ENCODE results near the gene LRCH4.

DNA sequence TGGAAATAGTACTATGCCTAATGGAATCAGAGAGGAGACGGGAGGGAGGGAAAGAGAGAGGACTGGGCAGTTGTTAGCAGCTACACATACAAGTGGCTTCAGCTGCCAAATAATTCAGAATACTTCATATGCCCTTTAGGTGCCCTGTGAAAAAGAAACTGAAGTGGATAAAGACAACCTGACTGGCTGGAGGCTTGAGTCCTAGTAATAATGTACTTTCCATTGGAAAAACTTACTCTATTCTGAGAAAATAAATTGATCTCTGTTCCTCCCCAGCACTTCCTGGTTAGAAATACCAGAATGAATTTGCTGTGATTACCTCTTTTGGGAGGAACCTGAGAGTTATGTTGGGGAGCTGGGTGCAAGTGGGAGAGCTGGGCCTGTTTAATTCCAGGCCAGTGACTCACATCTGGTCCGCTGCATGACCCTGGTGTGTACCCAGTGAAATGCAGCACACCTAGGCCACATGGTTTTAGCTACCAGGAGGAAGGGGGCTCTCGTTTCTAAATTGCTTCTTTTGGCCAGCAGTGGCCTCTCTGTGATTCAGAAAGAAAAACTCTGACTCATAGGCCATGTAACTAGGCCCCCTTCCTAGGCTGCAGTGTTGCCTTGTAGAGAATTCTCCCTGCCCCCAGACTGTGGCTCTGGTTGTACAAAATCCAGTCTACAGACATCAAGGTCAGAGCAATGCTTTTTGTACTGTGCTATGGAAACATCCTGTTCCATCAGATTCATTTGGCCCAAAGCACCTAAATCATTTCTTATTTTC is 40.4 kb downstream of the LRCH4 start:
- TF ChIP-seq POLR2A (IDR thresholded peaks at IDR 0.05; ENCODE audit: low read length) (no peak), GATA1 (IDR thresholded peaks at IDR 0.05; ENCODE audit: low read depth, low read length) (no peak)
